ENCODE data around the gene MED4. TPM values are rescaled to one million over a fixed set of nuclear protein-coding genes. Genes with fewer than 3 reads are reported as not detected.

The MED4 gene
- total and polyA plus RNA-seq, 10 donors = 35.7 to 61.7 (median 43.0) TPM

GRCh38 chr13:48110931-48111721, 16.2 kb upstream of the MED4 start:
- H3K27me3 ChIP-seq (replicated peaks in 1 of 7) = no peaks in the 10 kb centered on the region
- TF ChIP-seq CTCF (IDR thresholded peaks at IDR 0.05 in 8 of 11, conservative IDR thresholded peaks at IDR 0.05 in 3 of 11) (no peak), POLR2A (IDR thresholded peaks at IDR 0.05) (no peak), POLR2AphosphoS5 (IDR thresholded peaks at IDR 0.05) (no peak)
- no peaks in the 10 kb centered on the region for H3K36me3 ChIP-seq
- peak overlapping the region in 2 of 8 donors; percentile 25 to 27 for H3K27ac ChIP-seq
- peaks cover 0 to 11% (median 3%) of the 10 kb centered on the region in 6 donors for H3K4me1 ChIP-seq
- intact Hi-C loops (cut with DNase I; ENCODE audit: low total_unique reads) = no loop called here
- 57 to 82% (median 68%) methylated on average over 3 of the region's 3 CpGs for WGBS, 5 donors
- H3K4me3 ChIP-seq = no peak overlapping the region
- DNase-seq = no peak
- H3K9me3 ChIP-seq = no peaks in the 10 kb centered on the region

GRCh38 chr13:48110132-48110868, 15.4 kb upstream of the MED4 start:
- TF ChIP-seq POLR2AphosphoS5 (IDR thresholded peaks at IDR 0.05) = no peak
- TF ChIP-seq POLR2A (IDR thresholded peaks at IDR 0.05) = no peak
- no peak for TF ChIP-seq CTCF (IDR thresholded peaks at IDR 0.05 in 8 of 11, conservative IDR thresholded peaks at IDR 0.05 in 3 of 11)
- H3K4me3 ChIP-seq = no peak overlapping the region
- no peaks in the 10 kb centered on the region for H3K27me3 ChIP-seq (replicated peaks in 1 of 7)
- WGBS, 5 donors = 52 to 71% (median 59%) methylated on average over 3 of the region's 3 CpGs
- no peaks in the 10 kb centered on the region for H3K9me3 ChIP-seq
- intact Hi-C loops (cut with DNase I; ENCODE audit: low total_unique reads) = no loop called here
- no peaks in the 10 kb centered on the region for H3K36me3 ChIP-seq
- H3K27ac ChIP-seq = peak overlapping the region in 4 of 8 donors; percentile 15 to 56 (median 22)
- peaks cover 0 to 11% (median 3%) of the 10 kb centered on the region in 6 donors for H3K4me1 ChIP-seq
- DNase-seq = no peak

- no peak overlapping the region for H3K27ac ChIP-seq
- intact Hi-C loops (cut with DNase I; ENCODE audit: low total_unique reads) = no loop called here
- TF ChIP-seq POLR2AphosphoS5 (IDR thresholded peaks at IDR 0.05) = no peak
- no peak for TF ChIP-seq POLR2A (IDR thresholded peaks at IDR 0.05)
- TF ChIP-seq CTCF (IDR thresholded peaks at IDR 0.05 in 8 of 11, conservative IDR thresholded peaks at IDR 0.05 in 3 of 11) = no peak
- WGBS, 5 donors = 59 to 84% (median 79%) methylated on average over 4 of the region's 4 CpGs
- no peak for DNase-seq
- H3K4me3 ChIP-seq = no peak overlapping the region
- H3K27me3 ChIP-seq (replicated peaks in 1 of 7) = no peaks in the 10 kb centered on the region
- no peaks in the 10 kb centered on the region for H3K36me3 ChIP-seq
- H3K4me1 ChIP-seq = peaks cover 0 to 5% (median 0%) of the 10 kb centered on the region in 6 donors
- no peaks in the 10 kb centered on the region for H3K9me3 ChIP-seq
These were observed 13.2 kb upstream of the MED4 start for GRCh38 chr13:48108106-48108505.

- Histone ChIP-seq H3K4me3 (no peak overlapping the region), H3K4me1 (peaks cover 6 to 24% (median 18%) of the 10 kb centered on the region in 6 donors), H3K27ac (no peak overlapping the region), H3K27me3 (replicated peaks in 1 of 7) (no peaks in the 10 kb centered on the region), H3K36me3 (no peaks in the 10 kb centered on the region), H3K9me3 (no peaks in the 10 kb centered on the region)
- DNase-seq = no peak
- intact Hi-C loops (cut with DNase I; ENCODE audit: low total_unique reads) = no loop called here
- TF ChIP-seq POLR2A (IDR thresholded peaks at IDR 0.05) = no peak
- TF ChIP-seq CTCF (IDR thresholded peaks at IDR 0.05 in 8 of 11, conservative IDR thresholded peaks at IDR 0.05 in 3 of 11) = no peak
- no peak for TF ChIP-seq POLR2AphosphoS5 (IDR thresholded peaks at IDR 0.05)
- 83 to 94% (median 88%) methylated on average over 4 of the region's 4 CpGs for WGBS, 5 donors
These were observed 2.9 kb upstream of the MED4 start for GRCh38 chr13:48097793-48098192.

Measured in spleen (tissue), 11 donors.